Measurements from ENCODE around the gene SRI. TPM values are rescaled to one million over a fixed set of nuclear protein-coding genes. Genes with fewer than 3 reads are reported as not detected.
"Not testable (repeated sequence)": the region's sequence is repeated elsewhere in the genome, so short reads cannot be mapped to it uniquely, and the experiment has no call there.

The SRI gene
- total RNA-seq, 1 experiment from 2014 or later: 102 TPM

- Histone ChIP-seq H3K36me3 (peaks cover 29% of the 10 kb centered on the region), H3K27me3 (no peaks in the 10 kb centered on the region), H3K9me3 (no peaks in the 10 kb centered on the region), H3K4me3 (no peak overlapping the region)
- no peak for DNase-seq
Observed at GRCh38 chr7:88204525-88205110, 15.2 kb downstream of the SRI start.

GRCh38 chr7:88203401-88203800, 16.4 kb downstream of the SRI start:
- H3K9me3 ChIP-seq: no peaks in the 10 kb centered on the region
- H3K36me3 ChIP-seq: peaks cover 23% of the 10 kb centered on the region
- no peak for DNase-seq
- H3K27me3 ChIP-seq: no peaks in the 10 kb centered on the region
- H3K4me3 ChIP-seq: no peak overlapping the region

GRCh38 chr7:88202799-88203198, 17.0 kb downstream of the SRI start:
- Histone ChIP-seq H3K9me3 (no peaks in the 10 kb centered on the region), H3K27me3 (no peaks in the 10 kb centered on the region), H3K4me3 (no peak overlapping the region), H3K36me3 (peaks cover 18% of the 10 kb centered on the region)
- DNase-seq: no peak

GRCh38 chr7:88202278-88202677, 17.6 kb downstream of the SRI start:
- no peak for DNase-seq
- H3K27me3 ChIP-seq: no peaks in the 10 kb centered on the region
- no peak overlapping the region for H3K4me3 ChIP-seq
- H3K9me3 ChIP-seq: no peaks in the 10 kb centered on the region
- peaks cover 14% of the 10 kb centered on the region for H3K36me3 ChIP-seq

GRCh38 chr7:88201305-88201704, 18.5 kb downstream of the SRI start:
- DNase-seq: no peak
- no peaks in the 10 kb centered on the region for H3K9me3 ChIP-seq
- H3K4me3 ChIP-seq: no peak overlapping the region
- no peaks in the 10 kb centered on the region for H3K27me3 ChIP-seq
- H3K36me3 ChIP-seq: peaks cover 6% of the 10 kb centered on the region

GRCh38 chr7:88200789-88201188, 19.0 kb downstream of the SRI start:
- Histone ChIP-seq H3K9me3 (no peaks in the 10 kb centered on the region), H3K36me3 (peaks cover 1% of the 10 kb centered on the region), H3K4me3 (no peak overlapping the region), H3K27me3 (no peaks in the 10 kb centered on the region)
- DNase-seq: no peak

GRCh38 chr7:88200261-88200660, 19.6 kb downstream of the SRI start:
- H3K9me3 ChIP-seq: no peaks in the 10 kb centered on the region
- no peak overlapping the region for H3K4me3 ChIP-seq
- no peaks in the 10 kb centered on the region for H3K27me3 ChIP-seq
- DNase-seq: no peak
- no peaks in the 10 kb centered on the region; the same call in none of the 2 replicates for H3K36me3 ChIP-seq

- no peaks in the 10 kb centered on the region for H3K9me3 ChIP-seq
- no peak overlapping the region for H3K4me3 ChIP-seq
- H3K36me3 ChIP-seq: no peaks in the 10 kb centered on the region
- no peak for DNase-seq
- H3K27me3 ChIP-seq: no peaks in the 10 kb centered on the region; the same call in 1 of the 2 replicates
Observed at GRCh38 chr7:88191911-88192310, 27.9 kb downstream of the SRI start.

GRCh38 chr7:88185650-88186049, 34.2 kb downstream of the SRI start:
- Histone ChIP-seq H3K36me3 (no peaks in the 10 kb centered on the region), H3K27me3 (no peaks in the 10 kb centered on the region), H3K9me3 (no peaks in the 10 kb centered on the region), H3K4me3 (no peak overlapping the region)
- no peak for DNase-seq

GRCh38 chr7:88184848-88185304, 35.0 kb downstream of the SRI start:
- Histone ChIP-seq H3K36me3 (no peaks in the 10 kb centered on the region), H3K9me3 (no peaks in the 10 kb centered on the region), H3K4me3 (no peak overlapping the region), H3K27me3 (no peaks in the 10 kb centered on the region)
- peak; percentile 30 for DNase-seq

GRCh38 chr7:88183051-88183450, 36.8 kb downstream of the SRI start:
- H3K4me3 ChIP-seq: no peak overlapping the region
- H3K9me3 ChIP-seq: no peaks in the 10 kb centered on the region
- no peak for DNase-seq
- no peaks in the 10 kb centered on the region for H3K36me3 ChIP-seq
- no peaks in the 10 kb centered on the region for H3K27me3 ChIP-seq

GRCh38 chr7:88176190-88176589, 43.6 kb downstream of the SRI start:
- H3K36me3 ChIP-seq: no peaks in the 10 kb centered on the region

GRCh38 chr7:88172842-88173241, 47.0 kb downstream of the SRI start:
- no peaks in the 10 kb centered on the region for H3K27me3 ChIP-seq
- H3K9me3 ChIP-seq: no peaks in the 10 kb centered on the region
- no peak for DNase-seq
- no peaks in the 10 kb centered on the region for H3K36me3 ChIP-seq
- no peak overlapping the region for H3K4me3 ChIP-seq

More at GRCh38 chr7:88176190-88176589, 43.6 kb downstream of the SRI start:
- DNase-seq: no peak
- H3K27me3 ChIP-seq: no peaks in the 10 kb centered on the region
- no peak overlapping the region for H3K4me3 ChIP-seq
- H3K9me3 ChIP-seq: no peaks in the 10 kb centered on the region

GRCh38 chr7:88169717-88170320, 50.0 kb downstream of the SRI start:
- Histone ChIP-seq H3K36me3 (no peaks in the 10 kb centered on the region), H3K4me3 (no peak overlapping the region), H3K9me3 (no peaks in the 10 kb centered on the region), H3K27me3 (no peaks in the 10 kb centered on the region)
- no peak for DNase-seq

GRCh38 chr7:88167721-88168120, 52.1 kb downstream of the SRI start:
- H3K9me3 ChIP-seq: no peaks in the 10 kb centered on the region
- H3K27me3 ChIP-seq: no peaks in the 10 kb centered on the region
- H3K4me3 ChIP-seq: no peak overlapping the region
- no peak for DNase-seq
- H3K36me3 ChIP-seq: no peaks in the 10 kb centered on the region

GRCh38 chr7:88167223-88167622, 52.6 kb downstream of the SRI start:
- no peaks in the 10 kb centered on the region for H3K36me3 ChIP-seq
- H3K4me3 ChIP-seq: no peak overlapping the region
- no peaks in the 10 kb centered on the region for H3K27me3 ChIP-seq
- no peaks in the 10 kb centered on the region for H3K9me3 ChIP-seq
- no peak for DNase-seq

GRCh38 chr7:88165697-88166096, 54.1 kb downstream of the SRI start:
- H3K4me3 ChIP-seq: no peak overlapping the region
- DNase-seq: no peak
- no peaks in the 10 kb centered on the region for H3K9me3 ChIP-seq
- H3K36me3 ChIP-seq: no peaks in the 10 kb centered on the region
- no peaks in the 10 kb centered on the region for H3K27me3 ChIP-seq

- H3K9me3 ChIP-seq, DNase-seq, H3K4me3 ChIP-seq, H3K36me3 ChIP-seq, H3K27me3 ChIP-seq: not testable (repeated sequence)
Observed at GRCh38 chr7:88159741-88160140, 60.1 kb downstream of the SRI start.
